Sciatic nerve (tissue), 2 donors: Measurements from ENCODE around the gene APOA1. TPM values are rescaled to one million over a fixed set of nuclear protein-coding genes. Genes with fewer than 3 reads are reported as not detected.
A peak's percentile ranks its signal among the peaks of the same experiment; 100 is the strongest.

Experiments
- ATAC-seq: fragments of 200-7000 bp; cut with Tn5 transposase; one replicate; pipeline ENCODE4 v1.9.1; 2020; ENCODE audit warnings: mild to moderate bottlenecking, moderate library complexity
- DNase-seq: peaks from one replicate; pipeline ENCODE4 v3.0.0-alpha.2; 2020; ENCODE audit warnings: low spot score
- intact Hi-C: fragments of 100-400 bp; cut with DNase I; formaldehyde crosslinking; loops from one replicate; pipeline ENCODE4 v1.14.2; 2022
- total RNA-seq: library from RNA; stranded (reverse); fragmentation: NEBNext Ultra II Directional; extraction: Animal tissue kit (Norgen Biotek cat#: 25700); gene quantifications from one replicate; pipeline ENCODE4 v1.2.1, GENCODE V29; 2021
- donor health status: DM: no; HTN: no; CAD: no.
- donor health status: DM: no; HTN: no; CAD: no.

Gene APOA1
- total RNA-seq, 1 donor from 2014 or later: 7.0 TPM

- no peak for DNase-seq
- intact Hi-C loops: loop anchor here (10.0 kb wide), 1 partner anchor 427 kb away; no protein-coding TSS in a partner anchor
- no peak for ATAC-seq
Measured at GRCh38 chr11:116797816-116798215, 39.6 kb downstream of the APOA1 start.

GRCh38 chr11:116796548-116796947 is 40.9 kb downstream of the APOA1 start:
- ATAC-seq (no peak), DNase-seq (no peak)
- intact Hi-C loops: loop anchor here (10.0 kb wide), 1 partner anchor 428 kb away; no protein-coding TSS in a partner anchor

- no peak for ATAC-seq
- DNase-seq: no peak
- intact Hi-C loops: loop anchor here (5.0 to 10.0 kb wide), 2 partner anchors 37 to 430 kb away; no protein-coding TSS in a partner anchor
Measured at GRCh38 chr11:116794851-116795250, 42.6 kb downstream of the APOA1 start.

- DNase-seq (no peak), ATAC-seq (no peak)
- intact Hi-C loops: loop anchor here (5.0 to 10.0 kb wide), 2 partner anchors 39 to 431 kb away; no protein-coding TSS in a partner anchor
Measured at GRCh38 chr11:116793772-116794097, 43.7 kb downstream of the APOA1 start.

- no peak for DNase-seq
- ATAC-seq: no peak
- intact Hi-C loops: loop anchor here (5.0 to 10.0 kb wide), 2 partner anchors 39 to 432 kb away; no protein-coding TSS in a partner anchor
Measured at GRCh38 chr11:116792869-116793771, 44.3 kb downstream of the APOA1 start.

- ATAC-seq (no peak), DNase-seq (no peak)
- intact Hi-C loops: loop anchor here (5.0 to 10.0 kb wide), 2 partner anchors 40 to 432 kb away; no protein-coding TSS in a partner anchor
Measured at GRCh38 chr11:116792144-116792868, 45.1 kb downstream of the APOA1 start.

- ATAC-seq: no peak
- intact Hi-C loops: loop anchor here (5.0 to 10.0 kb wide), 2 partner anchors 41 to 433 kb away; no protein-coding TSS in a partner anchor
- no peak for DNase-seq
Measured at GRCh38 chr11:116791813-116792143, 45.6 kb downstream of the APOA1 start, which contains the start of gene APOA5. APOA5 (minus strand) TSS chr11:116791879; CDS start chr11:116791860, 19 bp downstream.

GRCh38 chr11:116791002-116791812 is 46.2 kb downstream of the APOA1 start:
- intact Hi-C loops: loop anchor here (5.0 to 10.0 kb wide), 2 partner anchors 41 to 434 kb away; no protein-coding TSS in a partner anchor
- ATAC-seq: peak; percentile 70
- DNase-seq: peak; percentile 88

- intact Hi-C loops: loop anchor here (5.0 to 10.0 kb wide), 2 partner anchors 42 to 434 kb away; no protein-coding TSS in a partner anchor
- DNase-seq: no peak
- ATAC-seq: no peak
Measured at GRCh38 chr11:116790167-116791001, 47.0 kb downstream of the APOA1 start.

DNA sequence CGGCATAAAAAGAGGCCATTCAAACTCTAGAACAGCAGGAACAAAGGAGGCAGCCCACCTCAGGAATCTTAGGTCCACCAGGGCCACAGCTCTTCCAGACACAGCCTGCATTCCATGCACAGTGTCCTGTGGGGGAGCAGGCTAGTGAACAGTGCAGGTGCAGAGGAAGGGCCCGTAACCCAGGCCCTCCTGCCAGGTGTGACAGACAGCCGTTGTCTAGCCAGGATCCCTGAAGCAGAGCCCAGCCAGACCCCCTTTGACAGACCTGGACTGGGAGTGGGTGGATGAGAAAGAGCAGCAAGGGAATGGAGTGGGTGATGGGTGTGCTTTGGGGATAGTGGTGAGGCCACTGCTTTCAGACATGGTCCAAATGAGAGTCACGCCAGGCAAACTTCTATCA is 48.4 kb downstream of the APOA1 start:
- ATAC-seq (no peak), DNase-seq (no peak)
- intact Hi-C loops: loop anchor here (10.0 kb wide), 1 partner anchor 316 kb away; no protein-coding TSS in a partner anchor

DNA sequence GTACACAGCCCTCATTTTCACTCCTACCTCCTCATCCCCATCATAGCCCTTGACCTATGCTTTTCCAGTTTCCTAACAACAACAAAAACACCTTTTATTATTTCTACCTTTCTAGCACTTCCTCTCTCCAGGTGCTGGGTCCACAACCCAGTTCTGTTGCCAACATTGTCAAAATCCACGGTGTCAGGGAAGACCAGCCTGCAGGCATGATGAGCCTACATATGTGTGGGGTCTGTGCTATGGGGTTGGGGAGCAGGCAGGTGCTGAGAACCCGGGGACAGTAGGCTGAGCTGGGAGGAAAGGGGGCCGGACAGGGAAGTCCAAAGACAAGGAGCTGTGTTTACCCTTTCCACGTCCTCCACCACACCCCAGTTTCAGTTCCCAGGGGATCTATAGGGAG is 48.9 kb downstream of the APOA1 start:
- intact Hi-C loops: loop anchor here (10.0 kb wide), 1 partner anchor 316 kb away; no protein-coding TSS in a partner anchor

DNA sequence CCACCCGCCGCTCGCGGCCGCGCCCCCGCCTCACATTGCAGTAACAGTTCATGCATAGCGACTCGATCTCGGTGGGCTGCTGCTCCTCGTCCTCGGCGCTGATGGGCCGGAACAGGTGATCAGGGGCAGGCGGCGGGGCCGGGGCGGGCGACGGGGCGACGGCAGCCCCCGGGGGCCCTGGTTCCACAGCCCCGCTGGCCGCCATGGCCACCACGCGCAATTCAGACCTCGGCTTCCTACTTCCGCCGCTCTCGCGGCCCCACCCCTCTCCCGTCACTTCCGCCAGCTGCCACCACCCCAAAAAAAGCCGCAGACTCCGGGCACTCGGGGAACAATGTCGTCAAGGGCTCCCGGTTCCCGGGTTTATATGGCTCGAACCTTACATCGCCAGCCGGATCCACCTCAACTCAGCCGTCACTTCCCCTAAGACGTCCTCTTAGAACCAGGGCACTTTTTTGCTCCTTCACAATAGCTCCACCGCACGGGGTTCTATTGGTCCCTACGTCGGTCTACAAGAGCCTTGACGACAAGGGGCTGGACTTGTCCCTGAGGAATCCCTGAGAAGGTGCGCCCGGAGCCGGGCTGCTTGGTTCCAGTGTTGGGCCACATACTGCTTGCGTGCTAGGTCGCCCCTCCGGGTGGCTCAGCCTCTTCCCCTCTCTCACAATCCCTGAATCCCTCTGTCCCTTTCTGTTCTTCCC is 49.5 kb downstream of the APOA1 start, which contains the start of gene ZPR1:
Gene ZPR1 (minus strand): TSS at position 238 of the 701 bp plus-strand sequence. CDS start 33 bp downstream, at position 205.
- intact Hi-C loops: loop anchor here (10.0 kb wide), 1 partner anchor 317 kb away; no protein-coding TSS in a partner anchor

More for the DNA sequence above, 48.9 kb downstream of the APOA1 start:
- DNase-seq: no peak
- no peak for ATAC-seq

DNA sequence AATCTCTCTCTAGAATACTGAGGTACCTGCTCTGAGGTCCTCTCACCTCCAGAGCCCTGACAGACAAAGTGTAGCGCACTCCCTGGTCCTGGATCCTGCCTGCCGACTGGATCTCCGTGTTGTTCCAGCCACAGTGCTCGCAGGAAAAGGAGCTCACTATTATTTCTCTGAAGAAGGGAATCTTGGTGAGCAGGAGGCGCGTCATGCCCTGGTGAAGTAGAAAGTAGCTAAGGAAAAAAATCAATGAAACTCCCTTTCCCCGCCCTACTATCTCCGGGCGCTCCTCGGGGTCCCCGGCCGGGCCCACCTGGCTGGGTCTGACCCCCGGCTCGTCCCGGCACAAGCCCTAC is 50.0 kb downstream of the APOA1 start:
- no peak for DNase-seq
- intact Hi-C loops: loop anchor here (10.0 kb wide), 1 partner anchor 317 kb away; no protein-coding TSS in a partner anchor
- ATAC-seq: no peak

More for the DNA sequence above, 49.5 kb downstream of the APOA1 start, which contains the start of gene ZPR1:
- ATAC-seq: peak; percentile 92
- peak; percentile 90 for DNase-seq

DNA sequence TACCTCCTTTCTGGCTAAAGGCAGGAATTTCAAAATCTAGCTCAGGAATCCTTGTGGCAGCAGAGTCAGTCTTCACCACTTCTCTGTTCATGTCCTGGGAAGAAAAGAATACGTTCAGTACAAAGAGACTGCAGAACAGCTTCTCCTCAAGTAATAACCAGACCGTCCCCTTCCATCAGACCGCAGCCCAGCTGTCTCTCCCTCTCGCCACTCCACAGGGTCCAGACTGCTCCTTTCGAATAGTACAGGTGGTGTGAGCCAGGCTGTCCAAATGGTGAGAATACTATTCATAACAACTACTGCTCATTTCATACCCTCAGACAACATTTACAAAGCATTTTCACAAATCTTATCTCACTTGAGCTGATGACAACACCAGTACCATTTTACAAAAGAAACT is 50.5 kb downstream of the APOA1 start:
- intact Hi-C loops: loop anchor here (10.0 kb wide), 1 partner anchor 318 kb away; no protein-coding TSS in a partner anchor
- ATAC-seq: no peak
- DNase-seq: no peak

- intact Hi-C loops: loop anchor here (10.0 kb wide), 1 partner anchor 318 kb away; no protein-coding TSS in a partner anchor
- ATAC-seq (no peak), DNase-seq (no peak)
Measured at GRCh38 chr11:116786326-116786725, 51.1 kb downstream of the APOA1 start.
